HG03378 (cell line): ENCODE results near the gene TK2.
"Not testable (repeated sequence)": the region's sequence is repeated elsewhere in the genome, so short reads cannot be mapped to it uniquely, and the experiment has no call there.

Experiments used
- ATAC-seq: cut with Tn5 transposase; IDR thresholded peaks from one replicate; pipeline ENCODE4 v1.9.1; 2021; ENCODE audit warnings: mild to moderate bottlenecking, moderate library complexity; ENCODE audit not compliant: unreplicated experiment

TK2 gene

GRCh38 chr16:66521252-66521713, 28.6 kb downstream of the TK2 start:
- no peak for ATAC-seq

- ATAC-seq = no peak
Measured at GRCh38 chr16:66520406-66521170, 29.3 kb downstream of the TK2 start.

- no peak for ATAC-seq
Measured at GRCh38 chr16:66519482-66520373, 30.2 kb downstream of the TK2 start.

- ATAC-seq = no peak
Measured at GRCh38 chr16:66517586-66518263, 32.2 kb downstream of the TK2 start.

GRCh38 chr16:66516808-66517585, 32.9 kb downstream of the TK2 start:
- ATAC-seq = peak; percentile 94

- peak; percentile 21 for ATAC-seq
Measured at GRCh38 chr16:66516509-66516807, 33.5 kb downstream of the TK2 start.

GRCh38 chr16:66515596-66516508, 34.1 kb downstream of the TK2 start:
- peak; percentile 3 for ATAC-seq

- ATAC-seq = not testable (repeated sequence)
Measured at GRCh38 chr16:66514980-66515595, 34.8 kb downstream of the TK2 start.

GRCh38 chr16:66514391-66514790, 35.5 kb downstream of the TK2 start:
- not testable (repeated sequence) for ATAC-seq

- ATAC-seq = no peak
Measured at GRCh38 chr16:66513111-66513723, 36.7 kb downstream of the TK2 start.

GRCh38 chr16:66512272-66513110, 37.4 kb downstream of the TK2 start:
- no peak for ATAC-seq

- no peak for ATAC-seq
Measured at GRCh38 chr16:66511602-66512271, 38.2 kb downstream of the TK2 start.

- ATAC-seq = no peak
Measured at GRCh38 chr16:66510711-66511601, 39.0 kb downstream of the TK2 start.

- ATAC-seq = no peak
Measured at GRCh38 chr16:66510298-66510697, 39.6 kb downstream of the TK2 start.

GRCh38 chr16:66509576-66509975, 40.3 kb downstream of the TK2 start:
- no peak for ATAC-seq

- no peak for ATAC-seq
Measured at GRCh38 chr16:66508914-66509496, 40.9 kb downstream of the TK2 start.
